Neural crest cell (in vitro differentiated cells): Measurements from ENCODE around the gene TWIST1. TPM values are rescaled to one million over a fixed set of nuclear protein-coding genes. Genes with fewer than 3 reads are reported as not detected.
A peak's percentile ranks its signal among the peaks of the same experiment; 100 is the strongest.

ENCODE experiments used
- DNase-seq: peaks from one replicate; pipeline ENCODE4 v3.0.0; 2021; ENCODE audit warnings: low read depth, mixed read lengths, low spot score
- H3K27ac Mint-ChIP-seq: one replicate; pipeline ENCODE4 v1.8.0; 2021; ENCODE audit warnings: mild to moderate bottlenecking, mixed read lengths; ENCODE audit not compliant: unreplicated experiment
- H3K27me3 Mint-ChIP-seq: 2 replicates; pipeline ENCODE4 v1.8.0; 2021; ENCODE audit warnings: low read depth, mild to moderate bottlenecking, mixed read lengths
- H3K36me3 Mint-ChIP-seq: 2 replicates; pipeline ENCODE4 v1.8.0; 2021; ENCODE audit warnings: low read depth, mild to moderate bottlenecking, mixed read lengths
- H3K4me1 Mint-ChIP-seq: 2 replicates; pipeline ENCODE4 v1.8.0; 2021; ENCODE audit warnings: mixed read lengths
- H3K4me3 Mint-ChIP-seq: one replicate; pipeline ENCODE4 v1.8.0; 2021; ENCODE audit warnings: mild to moderate bottlenecking, mixed read lengths
- H3K9me3 Mint-ChIP-seq: 2 replicates; pipeline ENCODE4 v1.8.0; 2021; ENCODE audit warnings: mixed read lengths
- total RNA-seq: library from RNA; stranded (reverse); gene quantifications from 2 replicates; pipeline ENCODE4 v1.2.1, GENCODE V29; 2021
- TF ChIP-seq, protein P1 (sequence below): fragments of 200-600 bp; sonication (generic); conservative IDR thresholded peaks from 2 replicates; pipeline ENCODE4 v1.5.0; 2021; ENCODE audit warnings: antibody characterized with exemption, mild to moderate bottlenecking

Gene TWIST1
- total RNA-seq, 1 donor from 2014 or later = 8.1 TPM

GRCh38 chr7:19143881-19144574 is 26.6 kb upstream of the TWIST1 start:
- TF ChIP-seq, protein P1, sequence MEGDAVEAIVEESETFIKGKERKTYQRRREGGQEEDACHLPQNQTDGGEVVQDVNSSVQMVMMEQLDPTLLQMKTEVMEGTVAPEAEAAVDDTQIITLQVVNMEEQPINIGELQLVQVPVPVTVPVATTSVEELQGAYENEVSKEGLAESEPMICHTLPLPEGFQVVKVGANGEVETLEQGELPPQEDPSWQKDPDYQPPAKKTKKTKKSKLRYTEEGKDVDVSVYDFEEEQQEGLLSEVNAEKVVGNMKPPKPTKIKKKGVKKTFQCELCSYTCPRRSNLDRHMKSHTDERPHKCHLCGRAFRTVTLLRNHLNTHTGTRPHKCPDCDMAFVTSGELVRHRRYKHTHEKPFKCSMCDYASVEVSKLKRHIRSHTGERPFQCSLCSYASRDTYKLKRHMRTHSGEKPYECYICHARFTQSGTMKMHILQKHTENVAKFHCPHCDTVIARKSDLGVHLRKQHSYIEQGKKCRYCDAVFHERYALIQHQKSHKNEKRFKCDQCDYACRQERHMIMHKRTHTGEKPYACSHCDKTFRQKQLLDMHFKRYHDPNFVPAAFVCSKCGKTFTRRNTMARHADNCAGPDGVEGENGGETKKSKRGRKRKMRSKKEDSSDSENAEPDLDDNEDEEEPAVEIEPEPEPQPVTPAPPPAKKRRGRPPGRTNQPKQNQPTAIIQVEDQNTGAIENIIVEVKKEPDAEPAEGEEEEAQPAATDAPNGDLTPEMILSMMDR = no peak
- Mint-ChIP-seq H3K27ac (no peak overlapping the region), H3K36me3 (no peaks in the 10 kb centered on the region), H3K4me1 (peaks cover 24% of the 10 kb centered on the region), H3K27me3 (peaks cover 96% of the 10 kb centered on the region), H3K9me3 (no peaks in the 10 kb centered on the region), H3K4me3 (peak overlapping the region; percentile 45)
- peak; percentile 3 for DNase-seq

GRCh38 chr7:19139706-19140327 is 22.4 kb upstream of the TWIST1 start:
- TF ChIP-seq, protein P1 = no peak
- Mint-ChIP-seq H3K27me3 (peaks cover 85% of the 10 kb centered on the region), H3K36me3 (no peaks in the 10 kb centered on the region), H3K4me3 (no peak overlapping the region), H3K4me1 (peaks cover 14% of the 10 kb centered on the region), H3K27ac (no peak overlapping the region), H3K9me3 (no peaks in the 10 kb centered on the region)
- no peak for DNase-seq

GRCh38 chr7:19133886-19134285 is 16.4 kb upstream of the TWIST1 start:
- H3K36me3 Mint-ChIP-seq = no peaks in the 10 kb centered on the region
- H3K4me3 Mint-ChIP-seq = no peak overlapping the region
- H3K27me3 Mint-ChIP-seq = peaks cover 76% of the 10 kb centered on the region
- no peak overlapping the region for H3K27ac Mint-ChIP-seq
- no peaks in the 10 kb centered on the region for H3K4me1 Mint-ChIP-seq
- TF ChIP-seq, protein P1 = no peak
- no peaks in the 10 kb centered on the region for H3K9me3 Mint-ChIP-seq
- no peak for DNase-seq

GRCh38 chr7:19133390-19133789 is 16.0 kb upstream of the TWIST1 start:
- DNase-seq = no peak
- Mint-ChIP-seq H3K36me3 (no peaks in the 10 kb centered on the region), H3K27me3 (peaks cover 76% of the 10 kb centered on the region), H3K4me3 (no peak overlapping the region), H3K4me1 (no peaks in the 10 kb centered on the region), H3K9me3 (no peaks in the 10 kb centered on the region), H3K27ac (no peak overlapping the region)
- TF ChIP-seq, protein P1 = no peak

DNA sequence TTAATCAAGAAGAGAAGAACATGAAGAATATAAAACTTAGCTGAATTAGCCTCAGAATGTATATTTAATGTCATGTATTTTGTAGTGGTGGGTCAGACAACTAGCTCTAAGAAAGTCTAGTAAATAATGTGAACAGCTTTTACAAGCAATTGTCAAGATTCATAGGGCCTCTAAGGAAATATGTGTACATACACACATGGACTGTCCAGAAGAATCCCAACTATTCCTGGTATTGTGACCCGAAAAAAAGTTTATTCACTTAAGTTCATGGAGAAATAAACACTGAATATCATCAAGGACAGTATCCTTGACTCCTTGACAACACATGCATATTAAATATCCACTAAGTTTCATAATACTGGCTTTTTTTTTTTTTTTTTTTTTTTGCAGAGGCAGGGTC is 11.4 kb upstream of the TWIST1 start:
- no peak overlapping the region for H3K27ac Mint-ChIP-seq
- TF ChIP-seq, protein P1 = no peak
- H3K36me3 Mint-ChIP-seq = no peaks in the 10 kb centered on the region
- DNase-seq = no peak
- no peaks in the 10 kb centered on the region for H3K9me3 Mint-ChIP-seq
- no peaks in the 10 kb centered on the region for H3K4me1 Mint-ChIP-seq
- peaks cover 87% of the 10 kb centered on the region for H3K27me3 Mint-ChIP-seq
- H3K4me3 Mint-ChIP-seq = no peak overlapping the region
